COLO668 (cell line): ENCODE results near the gene VPS35L.
"Not testable (repeated sequence)": the region's sequence is repeated elsewhere in the genome, so short reads cannot be mapped to it uniquely, and the experiment has no call there.

ENCODE experiments used
- DNase-seq: peaks from one replicate; lab custom pipeline; 2025; ENCODE audit not compliant: unreplicated experiment; lab: John Stamatoyannopoulos, UW

Gene VPS35L

DNA sequence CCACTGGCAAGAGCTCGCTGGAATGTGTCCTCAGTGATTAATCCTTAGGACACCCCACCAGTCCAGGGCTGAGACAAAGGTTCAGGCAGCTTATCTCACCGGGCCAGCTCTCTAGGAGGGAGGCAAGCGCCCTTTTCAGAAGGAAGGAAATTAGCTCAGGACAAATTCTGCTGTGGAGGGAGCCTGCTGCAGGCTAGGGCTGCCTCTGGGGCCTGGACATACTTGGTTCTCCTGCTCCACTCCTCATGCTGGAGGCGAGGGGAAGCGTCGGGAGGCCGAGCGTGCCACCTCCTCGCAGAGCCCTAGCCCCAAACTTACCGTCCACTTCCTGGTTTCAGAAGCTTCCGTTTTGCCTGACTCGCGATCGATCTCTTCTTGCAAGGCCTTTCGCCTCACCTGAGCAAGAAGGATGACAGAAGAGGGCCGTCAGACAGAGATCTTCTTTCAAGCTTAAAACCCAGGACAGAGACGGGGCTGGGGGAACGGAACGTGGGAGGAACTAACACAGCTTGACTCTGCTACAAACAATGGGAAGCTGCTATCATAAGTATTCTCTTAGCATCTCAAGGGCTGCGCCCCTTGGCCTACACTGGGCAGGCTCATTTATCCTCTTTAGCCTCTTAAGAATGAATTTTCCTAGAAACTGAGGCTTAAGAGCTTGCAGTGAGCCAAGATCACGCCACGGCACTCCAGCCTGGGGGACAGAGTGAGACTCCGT lies 154.8 kb downstream of the VPS35L start:
- DNase-seq, result no peak

DNA sequence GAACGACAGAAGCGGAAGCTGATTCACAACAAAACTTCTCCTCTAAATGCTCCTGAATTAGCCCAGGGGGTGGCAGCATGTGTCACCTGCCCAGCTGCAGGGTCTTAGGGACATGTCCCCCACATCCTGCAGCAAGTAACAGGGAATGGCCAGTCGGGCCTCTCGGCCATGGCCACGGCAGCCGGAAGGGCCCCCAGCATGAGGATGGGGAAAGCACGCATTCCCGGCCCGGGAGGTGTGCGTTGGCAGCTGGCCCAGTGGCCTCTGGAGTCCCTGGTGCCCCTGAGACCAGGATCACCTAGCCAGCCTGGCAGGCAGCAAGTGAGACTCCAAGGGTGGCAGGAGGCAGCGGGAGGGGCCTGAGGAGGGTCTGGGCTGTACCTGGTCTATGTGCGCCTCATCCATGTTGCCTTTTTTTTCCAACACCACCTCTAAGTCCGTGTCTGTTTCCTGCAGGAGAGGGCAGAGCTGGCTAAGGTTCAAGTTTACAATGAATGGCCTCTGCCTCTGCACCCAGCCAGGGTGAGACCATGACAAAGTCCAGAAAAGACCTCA lies 155.6 kb downstream of the VPS35L start:
- no peak for DNase-seq

DNA sequence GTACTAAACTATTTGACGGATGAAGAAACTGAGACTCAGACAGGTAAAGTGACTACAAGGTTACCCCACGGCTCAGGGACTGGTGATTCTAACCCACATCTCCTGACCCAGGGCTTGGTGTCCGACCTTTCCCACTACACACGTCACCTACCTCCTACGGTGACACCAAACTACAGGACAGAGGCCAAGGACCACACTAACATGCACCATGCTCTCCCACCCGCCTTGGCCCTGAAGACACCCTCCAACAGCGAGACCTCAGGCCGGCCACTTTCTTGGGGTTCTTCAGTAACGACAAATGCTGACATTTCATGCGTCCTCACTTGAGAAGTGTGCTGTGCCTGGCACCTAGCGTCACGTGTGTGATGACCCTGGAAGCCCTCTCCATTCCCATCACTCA lies 156.1 kb downstream of the VPS35L start:
- DNase-seq, result no peak

DNA sequence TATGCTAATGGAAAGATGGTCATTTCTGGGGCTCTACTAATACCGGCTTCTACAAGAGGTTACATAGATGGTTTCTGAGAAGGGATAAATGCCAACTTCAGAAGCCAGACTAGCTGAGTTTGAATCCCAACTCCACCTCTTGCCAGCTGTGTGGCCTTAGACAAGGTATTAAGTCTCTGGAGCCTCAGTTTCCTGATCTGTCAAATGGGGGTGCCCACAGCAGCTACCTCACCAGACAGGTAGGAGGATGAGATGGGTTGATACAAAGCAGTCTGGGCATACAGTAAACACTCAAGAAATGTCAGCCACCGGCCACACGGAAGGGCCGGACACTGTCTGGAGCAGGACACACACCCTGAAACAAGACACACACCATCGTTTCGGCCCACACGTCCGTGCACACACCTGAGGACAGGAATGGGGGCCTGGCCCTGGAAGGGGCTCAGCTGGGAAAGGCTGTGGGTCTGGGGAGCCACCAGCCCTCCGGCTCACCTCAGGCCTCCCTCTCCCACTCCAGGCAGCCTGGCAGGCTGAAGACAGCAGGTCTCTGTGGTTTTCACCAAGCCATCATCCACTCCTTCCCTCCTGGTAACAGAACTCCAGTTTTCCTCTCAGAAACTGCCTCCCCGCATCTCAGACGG lies 157.0 kb downstream of the VPS35L start:
- DNase-seq, result no peak

DNA sequence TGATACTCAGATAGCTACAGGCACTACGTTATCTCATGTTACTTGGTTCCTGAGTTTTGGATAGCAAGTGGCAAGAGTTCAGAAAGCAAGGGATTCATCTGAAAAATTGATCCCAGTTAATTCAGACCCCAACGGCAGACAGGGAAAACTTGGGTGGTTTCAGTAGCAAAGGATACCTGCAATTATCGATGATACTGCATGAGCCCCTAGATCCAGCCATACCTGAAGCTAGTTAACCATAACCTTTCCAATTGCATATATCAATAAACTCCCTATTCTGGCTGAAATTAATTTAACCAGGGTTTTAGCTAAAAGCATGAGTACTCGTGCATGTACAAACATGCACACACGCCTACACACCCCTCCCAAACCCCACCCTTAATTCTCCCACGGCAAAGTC lies 158.2 kb downstream of the VPS35L start:
- no peak for DNase-seq

DNA sequence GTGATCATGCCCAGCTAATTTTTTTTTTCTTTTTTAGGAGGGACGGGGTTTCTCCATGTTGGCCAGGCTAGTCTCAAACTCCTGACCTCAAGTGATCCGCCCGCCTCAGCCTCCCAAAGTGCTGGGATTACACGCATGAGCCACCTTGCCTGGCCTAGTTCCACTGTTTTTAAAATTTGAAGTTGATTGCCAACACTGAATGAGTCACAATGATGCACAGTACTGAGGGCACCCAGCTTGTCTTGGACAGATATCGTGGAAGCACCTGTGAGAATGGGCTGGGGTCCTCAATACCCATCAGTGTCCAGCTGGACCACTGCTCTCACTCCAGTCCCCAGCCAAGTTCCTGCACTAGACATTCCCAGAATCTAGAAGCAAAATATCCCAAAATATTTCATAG lies 160.1 kb downstream of the VPS35L start:
- DNase-seq, result no peak

DNA sequence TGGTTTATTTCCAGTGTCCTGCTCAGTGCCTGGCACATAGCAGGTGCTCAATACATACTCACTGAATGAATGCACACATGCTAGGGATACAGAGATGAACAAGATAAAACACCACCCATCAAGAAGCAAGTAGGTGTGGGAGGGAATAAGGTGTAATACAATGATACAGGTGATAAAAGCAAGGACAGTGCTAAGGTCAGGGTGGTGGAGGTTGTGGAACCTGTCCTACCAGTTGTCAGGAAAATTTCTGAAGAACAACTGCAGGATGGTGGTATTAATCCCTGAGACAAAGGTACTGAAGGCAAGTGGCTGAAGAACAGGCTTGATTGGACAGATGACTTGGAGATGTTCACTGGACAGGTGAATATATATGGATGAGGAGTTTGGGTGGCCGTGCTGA lies 160.7 kb downstream of the VPS35L start:
- DNase-seq, result no peak

DNA sequence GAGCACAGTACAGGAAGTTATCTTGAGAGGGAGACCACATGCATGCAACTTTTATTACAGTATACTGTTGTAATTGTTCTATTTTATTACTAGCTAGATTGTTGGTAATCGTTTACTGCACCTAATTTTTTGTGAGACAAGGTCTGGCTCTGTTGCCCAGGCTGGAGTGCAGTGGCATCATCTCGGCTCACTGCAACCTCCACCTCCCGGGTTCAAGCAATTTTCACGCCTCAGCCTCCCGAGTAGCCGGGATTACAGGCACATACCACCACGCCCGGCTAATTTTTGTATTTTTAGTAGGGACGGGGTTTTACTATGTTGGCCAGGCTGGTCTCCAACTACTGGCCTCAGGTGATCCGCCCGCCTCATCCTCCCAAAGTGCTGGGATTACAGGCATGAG lies 161.2 kb downstream of the VPS35L start:
- not testable (repeated sequence) for DNase-seq

DNA sequence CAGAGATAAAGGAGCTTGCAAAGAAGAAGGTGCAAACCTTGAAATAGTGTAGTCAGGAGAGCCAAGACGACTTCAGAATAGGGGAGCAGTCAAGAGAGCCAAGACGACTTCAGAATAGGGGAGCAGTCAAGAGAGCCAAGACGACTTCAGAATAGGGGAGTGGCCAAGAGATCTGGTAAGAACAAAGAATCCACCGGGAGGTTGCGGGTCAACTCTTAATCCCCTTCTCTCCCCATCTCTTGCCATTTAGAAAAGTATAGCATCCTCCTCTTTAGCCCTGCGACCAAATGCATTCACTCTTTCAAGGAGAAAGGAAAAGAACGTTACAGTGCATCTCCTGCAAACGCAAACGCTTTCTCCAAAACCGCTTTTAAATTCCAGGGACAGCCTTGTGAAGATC lies 161.8 kb downstream of the VPS35L start:
- no peak for DNase-seq

DNA sequence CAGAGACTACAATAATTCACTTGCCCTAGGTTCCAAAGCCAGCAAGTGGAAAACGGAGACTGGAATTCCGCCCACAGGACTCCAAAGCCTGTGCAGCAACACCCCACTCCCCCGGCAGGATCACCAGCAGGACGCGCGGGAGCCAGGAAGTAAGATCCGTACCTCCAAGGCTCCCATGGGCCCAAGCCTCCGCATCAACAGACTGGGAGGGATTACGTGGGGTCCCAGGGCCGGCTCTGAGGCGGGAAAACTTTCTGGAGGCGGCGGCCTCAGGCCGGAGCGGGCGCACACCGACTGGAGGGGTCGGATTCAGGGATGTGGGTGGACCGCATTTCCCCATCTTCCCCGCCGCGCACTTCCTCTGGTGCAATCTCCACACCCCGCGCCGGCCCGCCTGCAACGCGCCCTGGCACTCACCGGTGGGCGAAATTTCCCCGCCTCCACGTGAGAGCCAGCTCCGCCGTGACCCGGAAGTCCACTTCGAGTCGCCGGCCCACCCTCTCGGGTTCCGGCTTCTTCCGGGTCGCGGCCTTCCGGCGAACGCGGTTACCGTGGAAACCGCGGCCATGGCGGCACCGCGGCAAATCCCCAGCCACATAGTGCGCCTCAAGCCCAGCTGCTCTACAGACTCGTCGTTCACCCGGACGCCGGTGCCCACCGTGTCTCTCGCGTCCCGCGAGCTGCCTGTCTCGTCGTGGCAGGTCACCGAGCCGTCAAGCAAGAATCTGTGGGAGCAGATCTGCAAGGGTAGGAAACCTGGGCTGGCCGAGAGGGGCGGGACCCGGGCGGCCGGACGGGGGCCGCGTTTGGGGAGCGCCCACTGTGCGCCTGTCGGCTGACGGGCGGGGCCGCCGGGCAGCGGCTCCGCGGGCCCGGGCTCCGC lies 162.5 kb downstream of the VPS35L start, which contains the start of the genes IQCK and KNOP1:
TSS of gene IQCK (plus strand) at position 531 of the 883 bp plus-strand sequence. CDS start at position 567, 36 bp downstream.
TSS of gene KNOP1 (minus strand) at position 487 of the 883 bp plus-strand sequence. CDS start 3,192 bp downstream, outside the sequence.
- peak; percentile 93 for DNase-seq

DNA sequence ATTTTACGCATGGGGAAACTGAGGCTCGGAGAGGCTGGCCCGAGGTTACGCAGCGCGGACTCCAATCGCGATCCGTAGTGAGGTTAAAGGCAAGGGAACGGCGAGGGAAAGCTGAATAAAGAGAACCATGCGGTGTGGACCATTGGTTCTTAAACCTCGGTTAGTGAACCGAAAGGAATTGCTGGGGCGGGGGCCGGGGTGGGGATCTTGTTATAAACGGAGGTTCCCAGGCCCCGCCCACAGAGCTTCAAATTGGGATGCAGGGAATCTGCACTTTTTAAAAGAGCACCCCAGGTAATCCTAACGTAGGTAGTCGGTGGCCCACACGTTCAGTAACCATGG lies 163.1 kb downstream of the VPS35L start:
- peak; percentile 32 for DNase-seq

DNA sequence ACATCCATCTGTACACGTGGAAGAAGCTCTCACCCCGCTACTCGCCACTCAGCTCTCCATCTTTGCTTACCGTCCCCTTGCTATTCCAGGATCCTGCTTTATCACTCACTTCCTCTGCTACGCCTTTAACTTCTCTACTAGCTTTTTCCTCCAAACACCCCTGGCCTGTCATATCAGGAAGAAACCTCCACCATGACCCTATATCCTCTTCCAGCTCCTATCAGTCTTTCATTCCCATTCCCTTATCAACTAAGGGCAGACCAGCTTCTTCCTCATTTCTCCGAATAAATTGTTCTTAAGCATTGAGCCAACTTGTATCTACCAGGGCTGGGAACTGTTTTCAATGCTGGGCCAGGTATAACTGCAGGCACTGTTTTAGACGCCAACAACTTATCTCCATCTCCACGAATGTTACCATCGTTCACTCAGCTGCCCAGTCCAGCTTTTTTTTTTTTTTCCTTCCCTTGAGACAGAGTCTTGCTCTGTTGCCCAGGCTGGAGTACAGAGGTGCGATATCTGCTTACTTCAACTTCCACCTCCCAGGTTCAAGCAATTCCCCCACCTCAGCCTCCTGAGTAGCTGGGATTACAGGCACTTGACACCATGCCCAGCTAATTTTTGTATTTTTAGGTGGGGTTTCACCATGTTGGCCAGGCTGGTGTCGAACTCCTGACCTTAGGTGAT lies 166.9 kb downstream of the VPS35L start:
- DNase-seq, result no peak

DNA sequence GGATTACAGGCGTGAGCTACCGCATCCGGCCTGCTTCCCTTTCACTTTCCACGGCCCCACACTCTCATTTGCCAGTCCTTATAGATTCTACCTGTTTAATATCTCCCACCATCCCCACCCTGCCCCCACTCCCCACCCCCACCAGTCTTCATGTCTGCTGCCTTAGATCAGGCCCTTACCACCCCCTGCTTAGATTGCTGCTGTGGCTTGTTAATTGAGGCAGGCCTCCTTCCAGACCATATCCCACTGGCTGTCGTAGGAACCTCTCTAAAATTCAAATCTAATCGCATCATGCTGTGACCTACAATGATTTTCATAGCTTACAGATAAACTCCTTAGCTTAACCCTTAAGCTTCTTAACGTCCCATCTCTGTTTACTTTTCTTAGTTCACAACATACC lies 167.5 kb downstream of the VPS35L start:
- DNase-seq, result no peak

DNA sequence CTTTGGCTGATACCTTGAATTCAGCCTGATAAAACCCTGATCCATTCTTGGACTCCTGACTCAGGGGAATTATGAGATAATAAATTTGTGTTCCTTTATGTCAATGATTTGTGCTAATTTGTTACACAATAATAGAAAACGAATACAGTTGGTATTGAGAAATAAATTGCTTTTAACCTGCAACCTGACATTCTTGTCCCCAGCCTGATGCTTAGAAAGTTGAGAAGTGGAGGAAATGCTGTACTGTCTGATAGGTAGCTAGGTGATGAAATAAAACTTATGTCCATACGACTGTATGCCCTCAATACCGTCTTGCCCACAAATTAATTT lies 173.1 kb downstream of the VPS35L start:
- DNase-seq, result no peak

DNA sequence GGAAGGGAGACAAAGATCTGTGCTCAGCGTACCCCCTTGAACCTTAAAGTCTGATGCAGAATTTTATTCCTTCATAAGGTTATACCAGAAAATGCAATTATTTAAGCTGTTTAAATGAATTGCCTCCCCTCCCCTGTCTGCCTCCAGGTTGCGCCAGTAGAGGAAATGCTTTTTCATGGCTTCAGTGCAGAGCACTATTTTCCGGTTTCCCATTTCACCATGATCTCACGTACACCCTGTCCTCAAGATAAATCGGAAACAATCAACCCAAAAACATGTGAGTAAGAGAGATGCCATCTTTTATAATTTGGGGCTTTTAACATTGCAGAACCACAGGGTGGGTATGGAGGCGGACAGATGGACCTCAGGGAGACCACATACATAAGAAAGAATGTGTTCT lies 178.0 kb downstream of the VPS35L start:
- DNase-seq, result no peak

DNA sequence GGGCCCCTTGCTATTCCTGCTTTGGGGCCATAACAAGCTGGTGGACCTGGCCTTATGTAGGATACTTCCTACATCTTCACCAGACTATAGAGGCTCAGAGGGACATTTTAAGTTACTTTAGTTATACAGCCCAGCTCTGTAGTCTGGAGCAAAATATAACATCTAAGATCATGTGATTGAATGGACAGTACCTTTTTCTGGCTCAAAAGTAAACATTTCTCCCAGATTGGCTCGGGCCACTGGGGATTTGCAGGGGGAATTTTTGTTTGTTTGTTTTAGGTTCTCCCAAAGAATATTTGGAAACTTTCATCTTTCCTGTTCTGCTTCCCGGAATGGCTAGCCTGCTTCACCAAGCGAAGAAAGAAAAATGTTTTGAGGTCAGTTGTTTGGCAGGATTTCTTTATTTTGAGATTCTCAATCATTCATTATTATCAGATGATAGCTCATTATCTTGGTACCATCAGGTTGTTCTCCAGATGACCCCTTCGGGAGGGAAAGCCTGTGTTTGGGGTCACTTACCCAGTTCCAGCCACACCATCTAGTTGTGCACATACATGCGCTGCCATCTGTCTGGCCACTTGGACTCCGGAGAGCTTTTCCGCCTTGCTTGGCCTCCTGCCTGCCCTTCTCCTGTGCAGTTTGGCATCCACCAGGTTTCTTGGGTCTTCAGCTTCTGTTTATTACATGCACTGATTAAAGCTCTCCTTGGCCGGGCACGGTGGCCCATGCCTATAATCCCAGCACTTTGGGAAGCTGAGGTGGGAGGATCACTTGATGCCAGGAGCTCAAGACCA lies 179.8 kb downstream of the VPS35L start:
- DNase-seq, result no peak

DNA sequence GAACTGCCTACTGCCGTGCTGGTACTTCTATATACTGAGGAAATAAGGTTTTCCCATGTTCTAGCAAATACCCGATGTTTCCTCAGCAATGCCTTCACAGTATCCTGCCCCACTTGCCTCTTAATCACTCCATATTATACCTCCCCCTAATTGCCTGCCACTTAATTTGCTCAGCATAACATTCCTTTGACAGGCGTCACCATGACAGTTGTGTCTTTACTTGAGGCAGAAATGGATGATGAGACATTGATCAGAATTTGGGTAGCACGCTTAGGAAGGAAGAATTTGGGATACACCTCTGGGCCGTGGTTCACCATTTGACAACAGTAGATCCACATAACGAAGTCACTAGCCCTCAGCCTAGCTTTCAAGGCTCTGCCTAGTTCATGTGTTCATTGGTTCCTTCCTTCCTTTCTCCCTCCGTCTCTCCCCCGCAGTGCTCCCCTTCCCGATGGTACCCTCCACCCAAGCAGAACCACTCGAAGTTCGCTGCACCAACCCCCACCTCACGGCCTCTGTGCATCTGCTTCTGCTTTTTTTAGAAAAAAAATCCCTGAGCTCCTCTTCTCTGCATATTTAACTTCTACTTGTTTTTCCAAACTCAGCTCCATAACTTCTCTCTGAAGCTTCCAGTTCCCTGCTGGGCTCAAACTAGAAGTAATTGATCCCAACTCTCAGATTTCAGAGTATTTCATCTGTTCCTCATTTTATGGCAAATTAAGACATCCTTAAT lies 182.0 kb downstream of the VPS35L start:
- no peak for DNase-seq

DNA sequence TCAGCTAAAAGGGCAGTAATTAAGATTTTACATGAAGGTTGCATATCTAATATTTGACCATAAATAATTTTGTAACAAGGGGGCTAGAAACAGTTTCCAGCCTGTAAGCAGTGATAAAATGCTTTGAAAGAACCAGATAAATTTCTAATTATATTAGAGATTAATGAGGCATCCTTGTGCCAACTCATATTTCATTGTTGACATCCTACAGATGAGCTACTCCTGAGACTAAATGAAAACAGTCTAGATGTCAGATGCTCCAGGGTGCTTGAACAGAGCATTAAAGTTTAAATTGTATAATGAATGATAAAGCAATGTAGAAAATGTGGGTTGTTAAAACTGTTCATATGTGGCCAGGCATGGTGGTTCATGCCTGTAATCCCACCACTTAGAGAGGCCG lies 185.9 kb downstream of the VPS35L start:
- no peak for DNase-seq

DNA sequence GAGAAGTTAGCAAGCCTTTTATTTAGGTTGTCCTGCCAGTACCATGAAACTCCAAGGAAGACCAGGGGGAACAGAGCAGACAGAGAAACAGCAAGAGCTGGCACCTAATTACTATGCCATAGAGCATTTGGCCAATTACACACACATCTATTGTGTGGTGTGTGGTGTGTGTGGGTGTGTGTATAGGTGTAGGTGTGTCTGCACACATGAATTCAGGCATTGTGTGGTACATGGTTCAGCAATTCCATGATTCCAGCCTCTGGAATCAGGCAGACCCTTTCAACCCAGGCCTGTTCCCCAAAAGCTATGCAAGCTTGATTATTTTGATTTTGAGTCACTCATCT lies 188.3 kb downstream of the VPS35L start:
- DNase-seq, result no peak

DNA sequence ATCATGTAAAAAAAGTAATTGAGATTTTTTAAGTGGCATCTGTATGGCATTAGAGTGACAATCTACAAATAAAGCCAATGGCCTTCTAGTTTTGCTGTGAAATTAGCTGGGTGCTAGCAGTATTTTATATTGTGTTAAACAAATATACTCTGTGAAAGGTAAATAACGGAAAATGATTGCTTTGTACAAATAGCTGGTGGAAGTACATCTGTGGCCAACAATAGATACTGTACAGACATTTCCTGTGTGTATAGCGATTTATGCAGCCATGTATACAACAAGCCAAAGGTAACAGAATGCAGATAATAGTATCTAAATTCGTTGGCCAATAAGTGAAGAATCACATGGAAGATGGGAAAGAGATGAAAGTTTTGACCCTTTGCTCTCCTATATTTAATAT lies 189.2 kb downstream of the VPS35L start:
- no peak for DNase-seq
